Lower leg skin (tissue), 4 donors: ENCODE data around the gene NCAM1. TPM values are rescaled to one million over a fixed set of nuclear protein-coding genes. Genes with fewer than 3 reads are reported as not detected.
A peak's percentile ranks its signal among the peaks of the same experiment; 100 is the strongest.

Source experiments
- DNase-seq, 2 donors: peaks; one replicate each; pipeline ENCODE4 v3.0.0-alpha.2; 2019; ENCODE audit warnings: low spot score in 2 of 2
- H3K4me3 ChIP-seq: fragments of 200-600 bp; sonication (generic); 2 replicates; pipeline ENCODE4 v1.5.1; 2017; ENCODE audit warnings: mild to moderate bottlenecking, low read depth; ENCODE audit not compliant: poor library complexity, severe bottlenecking
- POLR2A ChIP-seq, 2 donors: fragments of 450-650 bp; IDR thresholded peaks; one replicate each; pipeline ENCODE4 v1.6.1; 2016 to 2017; ENCODE audit warnings: antibody characterized with exemption in 2 of 2, mild to moderate bottlenecking in 1 of 2, moderate library complexity in 1 of 2
- WGBS, 2 donors: methylation state at CpG; one replicate each; pipeline ENCODE4 v1.1.5; 2018; 5-methylcytosine and 5-hydroxymethylcytosine counted together
- intact Hi-C: fragments of 100-400 bp; cut with DNase I; formaldehyde crosslinking; loops from one replicate; pipeline ENCODE4 v1.15.0; 2023; ENCODE audit warnings: low total_unique reads
- total RNA-seq, 4 donors: library from RNA; depleted of rRNA; stranded (reverse); fragments of >200 nt; gene quantifications; one replicate each; pipeline ENCODE4 v1.1.0, GENCODE V29; 2016
- TF ChIP-seq, protein P1 (sequence below), 3 donors: fragments of 450-650 bp; IDR thresholded peaks; one replicate each; pipeline ENCODE4 v1.5.1; 2016; ENCODE audit warnings: antibody characterized with exemption in 3 of 3, mild to moderate bottlenecking in 3 of 3, moderate library complexity in 2 of 3

Gene NCAM1
- total RNA-seq, 4 donors from 2014 or later, result 1.7 to 7.1 (median 3.8) TPM

GRCh38 chr11:113242767-113243397 lies 281.7 kb downstream of the NCAM1 start:
- intact Hi-C loops, result no loop called here
- TF ChIP-seq, protein P1, sequence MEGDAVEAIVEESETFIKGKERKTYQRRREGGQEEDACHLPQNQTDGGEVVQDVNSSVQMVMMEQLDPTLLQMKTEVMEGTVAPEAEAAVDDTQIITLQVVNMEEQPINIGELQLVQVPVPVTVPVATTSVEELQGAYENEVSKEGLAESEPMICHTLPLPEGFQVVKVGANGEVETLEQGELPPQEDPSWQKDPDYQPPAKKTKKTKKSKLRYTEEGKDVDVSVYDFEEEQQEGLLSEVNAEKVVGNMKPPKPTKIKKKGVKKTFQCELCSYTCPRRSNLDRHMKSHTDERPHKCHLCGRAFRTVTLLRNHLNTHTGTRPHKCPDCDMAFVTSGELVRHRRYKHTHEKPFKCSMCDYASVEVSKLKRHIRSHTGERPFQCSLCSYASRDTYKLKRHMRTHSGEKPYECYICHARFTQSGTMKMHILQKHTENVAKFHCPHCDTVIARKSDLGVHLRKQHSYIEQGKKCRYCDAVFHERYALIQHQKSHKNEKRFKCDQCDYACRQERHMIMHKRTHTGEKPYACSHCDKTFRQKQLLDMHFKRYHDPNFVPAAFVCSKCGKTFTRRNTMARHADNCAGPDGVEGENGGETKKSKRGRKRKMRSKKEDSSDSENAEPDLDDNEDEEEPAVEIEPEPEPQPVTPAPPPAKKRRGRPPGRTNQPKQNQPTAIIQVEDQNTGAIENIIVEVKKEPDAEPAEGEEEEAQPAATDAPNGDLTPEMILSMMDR (IDR thresholded peaks at IDR 0.05), result no peak
- TF ChIP-seq POLR2A (IDR thresholded peaks at IDR 0.05), result no peak
- no peak for DNase-seq
- no peak overlapping the region for H3K4me3 ChIP-seq
- WGBS, 2 donors, result 39 to 41% methylated on average over 21 of the region's 21 CpGs

DNA sequence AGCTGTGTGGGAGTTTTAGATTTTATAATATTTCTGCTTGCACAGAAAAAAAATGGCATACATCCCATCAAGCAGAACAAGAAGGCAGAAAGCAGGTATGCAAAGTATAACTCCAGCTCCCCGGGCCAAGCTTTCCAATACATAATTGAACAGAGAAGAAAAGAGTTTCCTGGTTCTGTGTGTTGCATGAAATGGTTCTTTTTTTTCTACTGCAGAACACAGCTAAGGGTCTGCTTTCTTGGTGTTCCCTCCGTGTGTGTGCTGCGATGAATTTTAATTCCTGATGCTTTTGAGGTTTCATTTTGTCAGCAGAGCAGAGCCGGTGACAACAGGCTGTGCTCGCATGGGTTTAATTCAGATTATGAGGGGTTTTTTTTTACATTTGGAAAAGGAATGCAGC lies 282.5 kb downstream of the NCAM1 start:
- DNase-seq, result no peak
- intact Hi-C loops, result no loop called here
- H3K4me3 ChIP-seq, result no peak overlapping the region
- WGBS, 2 donors, result 69 to 77% methylated on average over 5 of the region's 5 CpGs
- TF ChIP-seq POLR2A (IDR thresholded peaks at IDR 0.05), result no peak
- TF ChIP-seq, protein P1 (IDR thresholded peaks at IDR 0.05), result no peak

DNA sequence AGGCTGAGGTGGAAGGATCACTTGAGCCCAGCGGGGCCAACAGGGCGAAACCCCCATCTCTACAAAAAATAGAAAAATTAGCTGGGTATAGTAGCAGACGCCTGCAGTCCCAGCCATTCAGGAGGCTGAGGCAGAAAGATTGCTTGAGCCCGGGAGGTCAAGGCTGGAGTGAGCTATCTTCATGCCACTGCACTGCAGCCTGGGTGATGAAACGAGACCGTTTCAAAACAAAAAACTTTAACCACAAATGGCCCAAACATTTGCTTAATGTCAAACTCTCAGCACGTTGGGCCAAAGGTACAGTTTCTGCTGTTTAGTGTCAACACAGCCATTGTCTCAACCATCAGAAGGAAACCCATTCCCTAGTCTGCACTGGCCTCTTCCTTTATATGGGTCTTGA lies 284.0 kb downstream of the NCAM1 start:
- WGBS, 2 donors, result 88 to 96% methylated on average over 7 of the region's 7 CpGs
- H3K4me3 ChIP-seq, result no peak overlapping the region
- TF ChIP-seq, protein P1 (IDR thresholded peaks at IDR 0.05), result no peak
- TF ChIP-seq POLR2A (IDR thresholded peaks at IDR 0.05), result no peak
- intact Hi-C loops, result no loop called here
- no peak for DNase-seq

GRCh38 chr11:113247221-113247620 lies 286.0 kb downstream of the NCAM1 start:
- intact Hi-C loops, result no loop called here
- TF ChIP-seq POLR2A (IDR thresholded peaks at IDR 0.05), result no peak
- no peak overlapping the region for H3K4me3 ChIP-seq
- 87 to 95% methylated on average over 8 of the region's 8 CpGs for WGBS, 2 donors
- no peak for DNase-seq

- no peak overlapping the region for H3K4me3 ChIP-seq
- TF ChIP-seq POLR2A (IDR thresholded peaks at IDR 0.05), result no peak
- TF ChIP-seq, protein P1 (IDR thresholded peaks at IDR 0.05), result no peak
- DNase-seq, result no peak
- 47 to 58% methylated on average over 6 of the region's 6 CpGs for WGBS, 2 donors
- intact Hi-C loops, result no loop called here
Observed at GRCh38 chr11:113247966-113248365, 286.7 kb downstream of the NCAM1 start.

DNA sequence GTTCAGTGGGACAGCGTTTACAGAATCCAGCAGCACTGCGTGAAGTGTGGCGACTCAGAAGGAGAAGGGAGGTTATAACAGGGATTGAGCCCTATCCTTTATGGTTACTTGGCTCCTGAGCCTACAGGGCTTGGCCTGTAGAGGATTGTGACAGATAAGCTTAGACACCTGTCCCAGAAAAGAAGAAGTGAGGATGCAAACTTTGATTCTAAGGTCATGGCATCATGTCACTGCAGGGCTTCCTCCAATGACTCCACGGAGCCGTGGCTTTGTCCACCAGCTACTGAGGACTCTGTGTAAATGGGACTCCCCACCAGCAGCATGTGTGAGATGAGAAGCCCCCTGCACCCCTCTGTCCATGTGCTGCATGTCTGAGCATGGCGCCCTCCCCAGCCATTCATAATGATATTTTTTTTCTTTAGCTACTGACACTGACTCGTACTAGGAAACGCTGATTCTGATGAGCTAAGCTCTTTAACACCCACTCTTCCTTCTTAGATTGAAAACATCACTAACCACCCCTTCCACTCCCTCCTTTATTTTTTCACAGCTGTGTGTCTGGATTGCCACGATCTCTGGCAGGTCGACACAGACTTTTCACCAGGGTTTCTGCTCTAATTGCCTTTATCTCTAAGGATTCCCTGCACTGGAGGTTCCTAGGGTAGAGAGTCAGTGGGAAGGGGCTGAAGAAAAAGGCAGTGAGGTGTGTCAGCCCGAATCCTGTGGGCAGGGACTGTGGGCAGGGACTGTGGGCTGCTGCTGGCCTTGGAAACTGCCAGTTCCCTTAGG lies 287.7 kb downstream of the NCAM1 start:
- no peak for TF ChIP-seq POLR2A (IDR thresholded peaks at IDR 0.05)
- TF ChIP-seq, protein P1 (IDR thresholded peaks at IDR 0.05), result no peak
- no peak overlapping the region for H3K4me3 ChIP-seq
- DNase-seq, result peak in 1 of 2 donors; percentile 56
- 67 to 68% methylated on average over 11 of the region's 11 CpGs for WGBS, 2 donors
- intact Hi-C loops, result no loop called here
